Muscle layer of duodenum (tissue), 2 donors: ENCODE measurements around the gene ENPEP.

Experiments
- H3K27ac ChIP-seq: one replicate; pipeline ENCODE4 v1.7.0; 2013; ENCODE audit warnings: mild to moderate bottlenecking, low read length
- H3K27me3 ChIP-seq: one replicate; pipeline ENCODE4 v1.7.0; 2013; ENCODE audit warnings: low read depth, mild to moderate bottlenecking, control low read depth, low read length
- H3K36me3 ChIP-seq, 2 donors: one replicate each; pipeline ENCODE4 v1.7.0; 2013; ENCODE audit warnings: low read length in 2 of 2, control low read depth in 1 of 2, mild to moderate bottlenecking in 1 of 2; ENCODE audit not compliant: insufficient read depth in 2 of 2, control insufficient read depth in 1 of 2
- H3K4me1 ChIP-seq, 2 donors: one replicate each; pipeline ENCODE4 v1.7.0; 2013; ENCODE audit warnings: low read length in 2 of 2, mild to moderate bottlenecking in 2 of 2, control low read depth in 1 of 2, moderate library complexity in 1 of 2; ENCODE audit not compliant: insufficient read depth in 2 of 2, control insufficient read depth in 1 of 2
- H3K4me3 ChIP-seq, 2 donors: one replicate each; pipeline ENCODE4 v1.7.0; 2013; ENCODE audit warnings: low read length in 2 of 2, low read depth in 1 of 2, mild to moderate bottlenecking in 1 of 2
- H3K9me3 ChIP-seq, 2 donors: one replicate each; pipeline ENCODE4 v1.7.0; 2013; ENCODE audit warnings: low read length in 2 of 2, control low read depth in 1 of 2, mild to moderate bottlenecking in 1 of 2; ENCODE audit not compliant: control insufficient read depth in 1 of 2
- donor health status: healthy.

The ENPEP gene

DNA sequence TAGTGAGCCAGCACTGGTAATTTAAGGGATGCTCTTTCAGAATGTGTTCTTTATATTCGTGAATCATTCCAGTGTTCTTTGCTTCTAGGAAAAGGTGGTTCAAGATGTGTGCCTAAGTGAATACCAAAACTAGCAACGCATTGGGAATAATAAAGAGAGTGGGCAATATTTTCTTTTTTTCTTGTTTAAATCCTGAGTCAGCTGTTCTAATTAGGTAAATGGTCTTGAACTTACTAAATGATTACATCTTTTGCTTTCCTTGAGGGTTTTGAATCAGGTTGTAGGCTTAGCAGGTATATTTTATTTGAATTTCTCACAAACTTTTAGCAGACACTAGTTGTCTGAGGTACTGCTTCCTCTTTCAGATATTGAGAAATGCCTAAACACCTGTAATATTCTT lies 29.5 kb downstream of the ENPEP start:
- Histone ChIP-seq H3K36me3 (no peaks in the 10 kb centered on the region), H3K27ac (no peak overlapping the region)

DNA sequence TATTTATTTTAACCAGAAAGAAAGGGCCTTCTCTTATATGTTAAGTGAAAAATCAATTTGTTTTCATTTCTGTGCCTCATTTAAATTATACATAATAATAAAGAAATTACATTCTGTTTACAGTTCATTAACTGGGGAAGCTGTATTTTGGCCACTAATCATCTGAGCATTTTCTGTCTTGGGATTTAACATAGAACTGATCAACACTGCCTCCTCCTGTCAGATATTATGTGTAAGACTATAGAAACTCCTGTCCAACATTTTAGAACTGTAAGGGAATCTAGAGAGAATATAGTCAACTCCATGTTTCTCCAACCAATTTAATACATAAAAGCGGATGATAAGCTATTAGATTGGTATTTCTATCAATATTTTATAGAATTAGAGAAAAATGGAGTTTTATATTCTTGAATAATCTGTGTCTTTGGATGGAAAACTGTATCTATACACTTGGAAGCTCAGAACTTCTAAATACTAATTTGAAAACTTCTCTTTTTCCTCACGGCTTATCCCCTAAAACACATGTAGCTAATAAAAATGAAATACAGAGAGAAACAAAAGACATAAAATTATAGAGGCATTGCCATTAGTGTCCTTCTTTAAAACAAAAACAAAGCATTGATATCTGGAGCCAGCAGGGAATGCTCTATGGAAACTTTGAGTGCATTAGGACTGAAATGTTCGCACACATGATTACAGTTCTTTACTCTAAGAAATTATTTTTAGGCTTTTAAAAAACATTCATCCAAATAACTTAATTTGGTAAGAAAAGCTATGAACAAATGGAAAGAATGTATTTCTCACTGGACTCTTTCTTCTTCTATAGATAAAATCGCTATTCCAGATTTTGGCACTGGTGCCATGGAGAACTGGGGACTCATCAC lies 33.1 kb downstream of the ENPEP start:
- no peaks in the 10 kb centered on the region for H3K27me3 ChIP-seq
- H3K36me3 ChIP-seq, result no peaks in the 10 kb centered on the region
- peaks cover 0 to under 1% of the 10 kb centered on the region in 2 donors for H3K4me1 ChIP-seq
- no peak overlapping the region for H3K4me3 ChIP-seq
- H3K27ac ChIP-seq, result no peak overlapping the region
- H3K9me3 ChIP-seq, result no peaks in the 10 kb centered on the region

More for the DNA sequence above, 29.5 kb downstream of the ENPEP start:
- Histone ChIP-seq H3K4me3 (no peak overlapping the region), H3K27me3 (no peaks in the 10 kb centered on the region), H3K9me3 (no peaks in the 10 kb centered on the region), H3K4me1 (peaks cover 0 to 10% of the 10 kb centered on the region in 2 donors)

DNA sequence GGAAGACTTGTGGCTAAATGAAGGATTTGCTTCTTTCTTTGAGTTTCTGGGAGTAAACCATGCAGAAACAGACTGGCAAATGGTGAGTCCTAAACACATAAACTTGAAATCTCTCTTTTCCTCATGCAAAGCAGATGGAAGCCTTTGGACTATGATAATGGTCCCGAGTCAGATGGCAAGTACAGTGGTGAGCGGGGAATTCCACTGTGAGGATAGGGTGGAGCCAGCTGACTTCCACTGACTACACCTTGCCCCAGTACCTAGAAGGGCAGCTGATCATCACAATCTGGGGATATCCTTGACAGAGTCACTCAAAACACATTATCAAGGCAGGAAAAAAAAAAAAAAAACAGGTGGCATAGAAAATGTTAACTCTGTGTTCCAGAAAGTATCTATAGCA lies 34.3 kb downstream of the ENPEP start:
- Histone ChIP-seq H3K9me3 (no peaks in the 10 kb centered on the region), H3K36me3 (no peaks in the 10 kb centered on the region), H3K4me3 (no peak overlapping the region), H3K27ac (no peak overlapping the region), H3K27me3 (no peaks in the 10 kb centered on the region), H3K4me1 (no peaks in the 10 kb centered on the region)

DNA sequence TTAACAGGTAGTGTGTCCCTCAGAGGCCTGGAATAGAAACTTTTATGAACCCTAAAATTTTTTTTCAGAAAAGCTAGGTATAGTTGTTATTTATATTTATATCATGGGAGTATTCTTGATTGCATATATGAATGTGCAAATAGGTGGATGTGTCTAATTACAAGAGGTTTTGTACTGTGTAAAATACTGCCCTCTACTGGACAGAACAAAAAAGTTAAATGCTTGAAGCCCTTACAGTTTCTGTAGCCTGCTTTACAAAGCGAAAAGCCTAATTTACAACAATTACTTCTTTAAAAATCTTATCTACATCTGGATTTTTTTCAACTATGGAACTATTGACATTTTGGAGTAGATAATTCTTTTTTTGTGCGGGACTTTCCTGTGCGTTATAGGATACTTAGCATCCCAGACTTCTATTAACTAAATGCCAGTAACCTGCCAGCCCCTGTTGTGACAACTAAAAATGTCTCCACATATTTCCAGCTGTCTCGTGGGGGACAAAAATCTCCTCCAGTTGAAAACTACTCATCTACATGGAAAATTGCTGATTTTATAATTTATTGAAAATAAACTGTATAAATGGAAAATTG lies 35.1 kb downstream of the ENPEP start:
- H3K4me1 ChIP-seq, result no peaks in the 10 kb centered on the region
- no peak overlapping the region for H3K27ac ChIP-seq

GRCh38 chr4:110512901-110513300 lies 36.9 kb downstream of the ENPEP start:
- H3K4me3 ChIP-seq, result no peak overlapping the region
- H3K36me3 ChIP-seq, result no peaks in the 10 kb centered on the region
- no peaks in the 10 kb centered on the region for H3K4me1 ChIP-seq
- no peaks in the 10 kb centered on the region for H3K27me3 ChIP-seq
- no peaks in the 10 kb centered on the region for H3K9me3 ChIP-seq
- no peak overlapping the region for H3K27ac ChIP-seq

More for the DNA sequence above, 35.1 kb downstream of the ENPEP start:
- Histone ChIP-seq H3K36me3 (no peaks in the 10 kb centered on the region), H3K9me3 (no peaks in the 10 kb centered on the region), H3K4me3 (no peak overlapping the region), H3K27me3 (no peaks in the 10 kb centered on the region)

GRCh38 chr4:110514889-110515479 lies 39.0 kb downstream of the ENPEP start:
- no peak overlapping the region for H3K4me3 ChIP-seq
- H3K36me3 ChIP-seq, result no peaks in the 10 kb centered on the region
- H3K9me3 ChIP-seq, result no peaks in the 10 kb centered on the region
- no peaks in the 10 kb centered on the region for H3K27me3 ChIP-seq
- no peaks in the 10 kb centered on the region for H3K4me1 ChIP-seq
- no peak overlapping the region for H3K27ac ChIP-seq

- Histone ChIP-seq H3K27me3 (no peaks in the 10 kb centered on the region), H3K36me3 (no peaks in the 10 kb centered on the region), H3K27ac (no peak overlapping the region), H3K4me1 (no peaks in the 10 kb centered on the region), H3K9me3 (no peaks in the 10 kb centered on the region), H3K4me3 (peak overlapping the region; percentile 59 to 87)
Observed at GRCh38 chr4:110515676-110516075, 39.7 kb downstream of the ENPEP start.

DNA sequence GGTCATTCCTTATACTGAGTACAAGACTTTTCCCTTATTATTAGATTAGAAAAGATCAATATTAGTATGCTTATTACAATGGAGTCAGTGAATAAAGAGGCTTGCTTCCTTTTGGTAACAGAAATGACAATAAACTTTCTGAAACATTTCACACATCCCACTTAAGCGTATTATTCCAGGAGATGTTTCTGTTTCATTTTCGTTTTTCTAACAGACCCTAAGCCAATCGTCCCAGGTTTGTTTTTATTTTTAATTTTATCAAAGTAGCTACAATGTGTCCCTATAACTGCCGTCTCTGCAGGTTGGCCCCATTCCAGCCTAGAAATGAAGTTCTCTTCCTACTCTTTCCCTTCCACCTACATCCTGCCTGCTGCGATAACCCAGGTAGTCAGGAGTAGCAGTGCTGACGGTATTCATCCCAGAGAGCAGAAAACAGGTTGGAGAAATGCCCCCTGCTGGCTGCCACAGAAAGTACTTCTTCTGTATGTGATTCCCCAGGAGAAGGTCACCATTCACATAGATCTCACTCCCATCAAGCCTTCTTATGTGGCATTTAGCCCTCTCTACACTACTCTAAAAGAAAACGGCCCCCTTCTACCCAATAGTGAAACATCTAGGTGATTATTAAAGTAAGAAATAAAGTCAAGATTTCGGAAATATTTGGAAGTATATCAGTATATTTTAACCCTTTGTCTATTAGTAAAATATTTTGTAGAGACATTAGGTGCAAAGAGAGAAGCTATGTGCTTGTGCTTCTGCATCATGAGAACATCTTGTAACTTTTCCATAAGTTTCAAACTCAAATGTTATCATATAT lies 40.4 kb downstream of the ENPEP start:
- Histone ChIP-seq H3K4me1 (no peaks in the 10 kb centered on the region), H3K27ac (no peak overlapping the region), H3K4me3 (peak overlapping the region; percentile 59 to 87), H3K9me3 (no peaks in the 10 kb centered on the region), H3K27me3 (no peaks in the 10 kb centered on the region), H3K36me3 (no peaks in the 10 kb centered on the region)

GRCh38 chr4:110518889-110519490 lies 43.0 kb downstream of the ENPEP start:
- H3K4me3 ChIP-seq, result no peak overlapping the region
- no peak overlapping the region for H3K27ac ChIP-seq
- H3K4me1 ChIP-seq, result no peaks in the 10 kb centered on the region
- H3K9me3 ChIP-seq, result no peaks in the 10 kb centered on the region
- H3K27me3 ChIP-seq, result no peaks in the 10 kb centered on the region
- H3K36me3 ChIP-seq, result no peaks in the 10 kb centered on the region

GRCh38 chr4:110520886-110521285 lies 44.9 kb downstream of the ENPEP start:
- Histone ChIP-seq H3K4me1 (no peaks in the 10 kb centered on the region), H3K4me3 (no peak overlapping the region), H3K27me3 (no peaks in the 10 kb centered on the region), H3K27ac (no peak overlapping the region), H3K9me3 (no peaks in the 10 kb centered on the region), H3K36me3 (no peaks in the 10 kb centered on the region)
